GM12873 (cell line): ENCODE data around the gene ME2.

ENCODE experiments used
- TF ChIP-seq, protein P1 (sequence below): IDR thresholded peaks from 2 replicates; pipeline ENCODE4 v1.5.1; 2012; ENCODE audit warnings: low read depth, mild to moderate bottlenecking, moderate library complexity, low read length, control low read depth; ENCODE audit not compliant: insufficient read depth; ENCODE audit errors: missing control alignments

ME2 gene

GRCh38 chr18:50969448-50969847 is 90.5 kb downstream of the ME2 start:
- TF ChIP-seq, protein P1, sequence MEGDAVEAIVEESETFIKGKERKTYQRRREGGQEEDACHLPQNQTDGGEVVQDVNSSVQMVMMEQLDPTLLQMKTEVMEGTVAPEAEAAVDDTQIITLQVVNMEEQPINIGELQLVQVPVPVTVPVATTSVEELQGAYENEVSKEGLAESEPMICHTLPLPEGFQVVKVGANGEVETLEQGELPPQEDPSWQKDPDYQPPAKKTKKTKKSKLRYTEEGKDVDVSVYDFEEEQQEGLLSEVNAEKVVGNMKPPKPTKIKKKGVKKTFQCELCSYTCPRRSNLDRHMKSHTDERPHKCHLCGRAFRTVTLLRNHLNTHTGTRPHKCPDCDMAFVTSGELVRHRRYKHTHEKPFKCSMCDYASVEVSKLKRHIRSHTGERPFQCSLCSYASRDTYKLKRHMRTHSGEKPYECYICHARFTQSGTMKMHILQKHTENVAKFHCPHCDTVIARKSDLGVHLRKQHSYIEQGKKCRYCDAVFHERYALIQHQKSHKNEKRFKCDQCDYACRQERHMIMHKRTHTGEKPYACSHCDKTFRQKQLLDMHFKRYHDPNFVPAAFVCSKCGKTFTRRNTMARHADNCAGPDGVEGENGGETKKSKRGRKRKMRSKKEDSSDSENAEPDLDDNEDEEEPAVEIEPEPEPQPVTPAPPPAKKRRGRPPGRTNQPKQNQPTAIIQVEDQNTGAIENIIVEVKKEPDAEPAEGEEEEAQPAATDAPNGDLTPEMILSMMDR: no peak

DNA sequence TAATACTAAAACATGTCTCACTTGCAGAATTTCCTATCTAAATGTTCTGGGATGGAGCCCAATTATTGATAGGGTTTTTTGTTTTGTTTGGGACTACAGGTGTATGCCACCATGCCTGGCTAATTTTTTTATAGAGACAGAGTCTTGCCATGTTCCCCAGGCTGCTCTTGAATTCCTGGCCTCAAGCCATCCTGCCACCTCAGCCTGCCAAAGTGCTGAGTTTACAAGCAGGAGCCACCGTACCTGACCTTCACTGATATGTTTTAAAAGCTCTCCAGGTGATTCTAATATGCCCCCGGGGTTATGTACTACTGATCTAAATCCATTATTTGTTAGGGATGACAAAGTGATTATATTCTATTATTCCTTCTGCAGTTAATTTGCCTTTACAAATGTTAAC is 91.1 kb downstream of the ME2 start:
- TF ChIP-seq, protein P1: no peak

- TF ChIP-seq, protein P1: no peak
Measured at GRCh38 chr18:50973367-50974126, 94.6 kb downstream of the ME2 start.

DNA sequence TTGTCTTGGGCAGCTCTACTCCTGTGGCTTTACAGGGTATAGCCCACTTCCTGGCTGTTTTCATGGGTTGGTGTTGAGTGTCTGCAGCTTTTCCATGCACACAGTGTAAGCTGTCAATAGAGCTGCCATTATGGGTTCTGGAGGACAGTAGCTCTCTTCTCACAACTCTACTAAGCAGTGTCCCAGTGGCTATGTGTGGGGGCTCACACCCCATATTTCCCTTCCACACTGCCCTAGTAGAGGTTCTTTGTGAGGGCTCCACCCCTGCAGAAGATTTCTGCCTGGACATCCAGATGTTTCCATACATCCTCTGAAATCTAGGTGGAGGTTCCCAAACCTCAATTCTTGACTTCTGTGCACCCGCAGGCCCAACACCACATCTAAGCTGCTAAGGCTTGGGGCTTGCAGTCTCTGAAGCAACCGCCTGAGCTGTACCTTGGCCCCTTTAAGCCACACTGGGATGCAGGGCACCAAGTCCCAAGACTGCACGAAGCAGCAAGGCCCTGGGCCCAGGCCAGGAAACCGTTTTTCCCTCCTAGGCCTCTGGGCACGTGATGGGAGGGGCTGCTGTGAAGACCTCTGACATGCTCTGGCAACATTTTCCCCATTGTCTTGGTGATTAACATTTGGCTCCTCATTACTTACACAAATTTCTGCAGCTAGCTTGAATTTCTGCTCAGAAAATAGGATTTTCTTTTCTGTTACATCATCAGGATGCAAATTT is 98.3 kb downstream of the ME2 start:
- TF ChIP-seq, protein P1: no peak

DNA sequence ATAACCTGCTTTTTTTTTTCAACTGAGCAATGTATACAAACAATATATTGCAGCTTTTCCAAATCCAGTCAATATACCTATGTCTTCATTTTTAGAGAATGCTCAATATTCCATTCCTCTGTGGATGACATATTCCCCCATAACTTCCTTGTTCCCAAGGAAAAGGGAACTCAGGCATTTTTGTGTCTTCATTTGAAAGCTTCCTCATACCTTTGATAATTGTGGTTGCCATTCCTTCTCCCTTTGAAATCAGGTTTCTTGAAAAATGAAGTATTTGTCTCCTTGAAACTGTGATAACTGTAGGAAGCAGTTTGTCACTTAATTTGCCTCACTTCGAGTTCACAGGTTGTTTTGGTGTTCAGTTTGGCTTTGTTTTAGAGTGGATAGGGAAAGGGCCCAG is 102.5 kb downstream of the ME2 start:
- TF ChIP-seq, protein P1: no peak

- TF ChIP-seq, protein P1: no peak
Measured at GRCh38 chr18:50982086-50982801, 103.3 kb downstream of the ME2 start.

DNA sequence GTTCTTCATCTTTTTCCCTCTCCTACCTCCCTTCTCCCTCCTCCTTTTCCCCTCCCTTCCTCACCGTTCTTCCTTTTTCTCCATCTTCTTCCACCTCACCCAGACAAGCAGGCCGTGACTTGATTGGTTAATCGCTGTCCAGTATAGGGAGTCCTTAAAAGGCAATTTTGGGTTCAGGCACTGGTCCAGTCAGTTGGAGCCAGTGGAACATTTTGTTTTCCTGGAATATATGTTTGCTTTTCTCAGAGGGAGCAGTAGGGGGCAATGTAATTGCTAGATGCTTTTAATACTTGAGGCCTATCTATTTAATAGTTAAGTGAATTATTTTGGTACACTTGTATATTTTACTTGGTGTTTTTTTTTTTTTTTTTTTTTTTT is 103.9 kb downstream of the ME2 start:
- TF ChIP-seq, protein P1: no peak
